GM12891 (cell line): Measurements from ENCODE around the gene LRPPRC.

ENCODE experiments used
- POLR2A ChIP-seq: IDR thresholded peaks from 2 replicates; pipeline ENCODE4 v1.6.1; 2011; ENCODE audit warnings: low read depth, low read length, control low read depth
- POLR2AphosphoS5 ChIP-seq: IDR thresholded peaks from 2 replicates; pipeline ENCODE4 v1.6.1; 2011; ENCODE audit warnings: low read depth, low read length, control low read depth
- TAF1 ChIP-seq: IDR thresholded peaks from 2 replicates; pipeline ENCODE4 v1.6.1; 2011; ENCODE audit warnings: low read depth, low read length, control low read depth

- TF ChIP-seq POLR2A (no peak), POLR2AphosphoS5 (no peak), TAF1 (no peak)
Measured at GRCh38 chr2:43887176-43887575, 108.6 kb downstream of the LRPPRC start.
